A549 (cell line): ENCODE measurements around the gene TSACC. TPM values are rescaled to one million over a fixed set of nuclear protein-coding genes. Genes with fewer than 3 reads are reported as not detected.

ENCODE experiments used
- ATAC-seq, 2 experiments: fragments of 200-7000 bp in 1 of 2; fragments of >200 bp in 1 of 2; cut with Nextera tagmentation in 1 of 2; cut with Tn5 transposase in 1 of 2; 3 replicates each; pipeline versions ENCODE4 v1.8.0 to v1.9.1; 2018 to 2020; ENCODE audit warnings: mild to moderate bottlenecking in 1 of 2, moderate library complexity in 1 of 2
- CTCF ChIA-PET: fragments of 300-600 bp; sonication (Branson Sonifier 250); formaldehyde crosslinking; extraction: SDS; loops from one replicate; lab custom pipeline; 2021; ENCODE audit warnings: antibody characterized with exemption, inconsistent platforms; lab: Yijun Ruan, JAX
- POLR2A ChIA-PET: fragments of 350-600 bp; formaldehyde crosslinking; extraction: SDS; loops from one replicate; lab custom pipeline; 2021; ENCODE audit warnings: antibody characterized with exemption, inconsistent platforms; lab: Yijun Ruan, JAX
- DNase-seq, 2 experiments: peaks; one replicate each; pipeline versions ENCODE4 v3.0.0 to v3.0.0-alpha.2; 2011 to 2016; ENCODE audit warnings: low read depth in 1 of 2, low spot score in 1 of 2
- FAIRE-seq: peaks from 2 replicates; lab custom pipeline; 2011; peaks lifted over from hg19 to GRCh38; lab: Jason Lieb, UNC
- H3K27ac ChIP-seq, 2 experiments: fragments of >200 bp; sonication (Bioruptor Twin); formaldehyde crosslinking; 3 replicates each; pipeline ENCODE4 v1.5.1; 2016 to 2017
- H3K4me1 ChIP-seq: fragments of >200 bp; sonication (Bioruptor Twin); formaldehyde crosslinking; 3 replicates; pipeline ENCODE4 v1.6.1; 2016
- H3K4me2 ChIP-seq: fragments of >200 bp; sonication (Bioruptor Twin); formaldehyde crosslinking; 3 replicates; pipeline ENCODE4 v1.6.1; 2016
- H3K4me3 ChIP-seq: fragments of >200 bp; sonication (Bioruptor Twin); formaldehyde crosslinking; 3 replicates; pipeline ENCODE4 v1.5.1; 2016
- H3K9me3 ChIP-seq: fragments of >200 bp; sonication (Bioruptor Twin); formaldehyde crosslinking; 3 replicates; pipeline ENCODE4 v1.6.1; 2016
- BCL3 ChIP-seq: fragments of >200 bp; sonication (Bioruptor Twin); formaldehyde crosslinking; IDR thresholded peaks from 3 replicates; pipeline ENCODE4 v1.6.1; 2016
- CBX2 ChIP-seq: fragments of 200-600 bp; sonication (generic); IDR thresholded peaks from 2 replicates; pipeline ENCODE4 v1.6.1; 2016; ENCODE audit warnings: low read depth, mild to moderate bottlenecking, borderline replicate concordance
- CHD4 ChIP-seq: fragments of 200-600 bp; sonication (generic); IDR thresholded peaks from 2 replicates; pipeline ENCODE4 v1.6.1; 2016; ENCODE audit warnings: antibody characterized with exemption, mild to moderate bottlenecking, borderline replicate concordance
- CTCF ChIP-seq: fragments of >200 bp; sonication (Bioruptor Twin); formaldehyde crosslinking; IDR thresholded peaks from 3 replicates; pipeline ENCODE4 v1.5.1; 2016
- E2F6 ChIP-seq: IDR thresholded peaks from 2 replicates; pipeline ENCODE4 v1.6.1; 2012; ENCODE audit warnings: low read depth, borderline replicate concordance
- EHF ChIP-seq: fragments of 250-450 bp; sonication (Bioruptor Pico); IDR thresholded peaks from 2 replicates; pipeline ENCODE4 v1.5.0; 2020; ENCODE audit warnings: mild to moderate bottlenecking
- EP300 ChIP-seq, 2 experiments: fragments of >200 bp; sonication (Bioruptor Twin); formaldehyde crosslinking; IDR thresholded peaks; 2 replicates in 1 of 2; 3 replicates in 1 of 2; pipeline ENCODE4 v1.6.1; 2016 to 2017
- HEYL ChIP-seq: fragments of 250-450 bp; sonication (Bioruptor Pico); IDR thresholded peaks from 2 replicates; pipeline ENCODE4 v1.8.0; 2021; ENCODE audit warnings: mild to moderate bottlenecking, moderate library complexity
- HOXA7 ChIP-seq: fragments of 250-450 bp; sonication (Bioruptor Pico); IDR thresholded peaks from 2 replicates; pipeline ENCODE4 v1.5.0; 2020; ENCODE audit warnings: mild to moderate bottlenecking, moderate library complexity
- HOXB13 ChIP-seq: fragments of 250-450 bp; sonication (Bioruptor Pico); IDR thresholded peaks from 2 replicates; pipeline ENCODE4 v1.5.0; 2020; ENCODE audit warnings: low read depth, mild to moderate bottlenecking, moderate library complexity
- HOXB5 ChIP-seq: fragments of 250-450 bp; sonication (Bioruptor Pico); IDR thresholded peaks from 2 replicates; pipeline ENCODE4 v1.5.0; 2020; ENCODE audit warnings: mild to moderate bottlenecking, moderate library complexity
- JUN ChIP-seq, 2 experiments: fragments of >200 bp; sonication (Bioruptor Twin); formaldehyde crosslinking; IDR thresholded peaks; 2 replicates in 1 of 2; 3 replicates in 1 of 2; pipeline ENCODE4 v1.6.1; 2016 to 2017
- JUNB ChIP-seq: fragments of >200 bp; sonication (Bioruptor Twin); formaldehyde crosslinking; IDR thresholded peaks from 2 replicates; pipeline ENCODE4 v1.6.1; 2016
- KDM5A ChIP-seq: fragments of 200-600 bp; sonication (generic); IDR thresholded peaks from 2 replicates; pipeline ENCODE4 v1.6.1; 2016; ENCODE audit warnings: antibody characterized with exemption, mild to moderate bottlenecking
- MAX ChIP-seq: IDR thresholded peaks from 2 replicates; pipeline ENCODE4 v1.6.1; 2012
- MYC ChIP-seq: IDR thresholded peaks from 2 replicates; pipeline ENCODE4 v1.6.1; 2012; ENCODE audit warnings: mild to moderate bottlenecking, inconsistent platforms, low read length, improper control_type of control experiment, borderline replicate concordance
- POLR2AphosphoS2 ChIP-seq: conservative IDR thresholded peaks from 2 replicates; pipeline ENCODE4 v1.6.1; 2012; ENCODE audit warnings: low read length, improper control_type of control experiment, inconsistent platforms
- RFX5 ChIP-seq: fragments of 450-650 bp; IDR thresholded peaks from 2 replicates; pipeline ENCODE4 v1.7.1; 2014; ENCODE audit warnings: antibody characterized with exemption, mild to moderate bottlenecking, moderate library complexity
- SMC3 ChIP-seq: fragments of >200 bp; sonication (Bioruptor Twin); formaldehyde crosslinking; IDR thresholded peaks from 3 replicates; pipeline ENCODE4 v1.6.1; 2018; ENCODE audit warnings: inconsistent platforms
- SREBF2 ChIP-seq: fragments of 450-650 bp; IDR thresholded peaks from 2 replicates; pipeline ENCODE4 v1.6.1; 2014; ENCODE audit warnings: mild to moderate bottlenecking, moderate library complexity
- TFCP2L1 ChIP-seq: fragments of 250-450 bp; sonication (Bioruptor Pico); IDR thresholded peaks from 2 replicates; pipeline ENCODE4 v1.5.0; 2021; ENCODE audit warnings: mild to moderate bottlenecking
- TP53 ChIP-seq: fragments of 250-450 bp; sonication (Bioruptor Pico); IDR thresholded peaks from 2 replicates; pipeline ENCODE4 v1.5.0; 2021; ENCODE audit warnings: mild to moderate bottlenecking, moderate library complexity
- ZFP36 ChIP-seq: fragments of 450-650 bp; IDR thresholded peaks from 2 replicates; pipeline ENCODE4 v1.6.1; 2014; ENCODE audit warnings: borderline replicate concordance; ENCODE audit not compliant: partially characterized antibody
- ZNF302 ChIP-seq: fragments of 250-450 bp; sonication (Bioruptor Pico); IDR thresholded peaks from 2 replicates; pipeline ENCODE4 v1.9.0; 2021; ENCODE audit warnings: inconsistent platforms, mild to moderate bottlenecking, moderate library complexity
- WGBS: methylation state at CpG from one replicate; pipeline ENCODE4 v1.1.6; 2017; ENCODE audit errors: missing lambda C conversion rate; 5-methylcytosine and 5-hydroxymethylcytosine counted together
- polyA plus RNA-seq, 4 experiments: library from polyadenylated mRNA; depleted of rRNA in 3 of 4; stranded (reverse); fragments of >200 nt; fragmentation: RNase III in 1 of 4; extraction: RNeasy Plus Mini Kit Qiagen cat#74134 plus additional on column Dnase treatment in 1 of 4; gene quantifications; 2 replicates in 3 of 4; 3 replicates in 1 of 4; pipeline ENCODE4 v1.2.3, GENCODE V29; 2011 to 2017

The TSACC gene
- polyA plus RNA-seq, 2 of the 4 experiments (the other 2 are of a cell fraction), result 2.6 to 3.9 TPM

GRCh38 chr1:156389311-156389710 is 51.0 kb downstream of the TSACC start (continued):
- TF ChIP-seq ZFP36, result no peak

- Histone ChIP-seq H3K4me1 (peaks cover 8% of the 10 kb centered on the region; the same call in 1 of the 3 replicates), H3K4me2 (no peak overlapping the region), H3K9me3 (no peaks in the 10 kb centered on the region), H3K27ac (no peak overlapping the region), H3K4me3 (no peak overlapping the region)
- 75% methylated on average over 20 of the region's 20 CpGs for WGBS
- no peak for DNase-seq
- TF ChIP-seq HOXB13, result no peak
- no peak for TF ChIP-seq EHF (CRISPR knock-in tag)
- no peak for TF ChIP-seq JUNB
- TF ChIP-seq JUN (IDR thresholded peaks at IDR 0.05), result no peak
- no peak for TF ChIP-seq POLR2AphosphoS2
- TF ChIP-seq CBX2, result no peak
- no peak for TF ChIP-seq E2F6
- TF ChIP-seq CTCF, result no peak
- no peak for TF ChIP-seq HOXB5 (CRISPR knock-in tag)
- no peak for TF ChIP-seq TP53
- no peak for TF ChIP-seq BCL3
- no peak for TF ChIP-seq RFX5
- FAIRE-seq, result no peak
- ChIA-PET CTCF (interaction anchor here (0.7 to 31.5 kb wide), 7 partner anchors 12 to 218 kb away, joined by 3 to 543 read pairs (median 10); no protein-coding TSS in a partner anchor), POLR2A (no interaction called here)
- no peak for ATAC-seq
Observed at GRCh38 chr1:156390469-156391365, 52.4 kb downstream of the TSACC start.

- no peak for FAIRE-seq
Observed at GRCh38 chr1:156391366-156391677, 53.0 kb downstream of the TSACC start.

GRCh38 chr1:156391701-156392100 is 53.4 kb downstream of the TSACC start:
- TF ChIP-seq HEYL (CRISPR knock-in tag) (no peak), MYC (no peak), SREBF2 (no peak), TFCP2L1 (CRISPR knock-in tag) (no peak), HOXA7 (no peak), KDM5A (no peak), ZNF302 (no peak), SMC3 (no peak)
- Histone ChIP-seq H3K4me3 (no peak overlapping the region), H3K27ac (peak overlapping the region in 1 of 2 experiments; percentile 52; a peak in 2 of 6 replicates), H3K4me2 (no peak overlapping the region), H3K4me1 (peaks cover 8% of the 10 kb centered on the region; the same call in 1 of the 3 replicates), H3K9me3 (no peaks in the 10 kb centered on the region)
- DNase-seq, result no peak
- WGBS, result 80% methylated on average over 8 of the region's 8 CpGs
- ChIA-PET POLR2A (no interaction called here), CTCF (interaction anchor here (0.8 to 31.5 kb wide), 5 partner anchors 7 to 266 kb away, joined by 3 to 543 read pairs (median 487); no protein-coding TSS in a partner anchor)
- no peak; a peak in 2 of 6 replicates for ATAC-seq
- no peak for FAIRE-seq

More at GRCh38 chr1:156391366-156391677, 53.0 kb downstream of the TSACC start:
- WGBS, result 89% methylated on average over 11 of the region's 11 CpGs
- Histone ChIP-seq H3K4me2 (no peak overlapping the region), H3K4me3 (no peak overlapping the region)
- POLR2A ChIA-PET, result no interaction called here
- CTCF ChIA-PET, result interaction anchor here (1.3 to 31.5 kb wide), 5 partner anchors 7 to 57 kb away, joined by 3 to 543 read pairs (median 487); no protein-coding TSS in a partner anchor
- ATAC-seq, result no peak
- no peak for DNase-seq
- no peak for TF ChIP-seq MAX
- TF ChIP-seq CHD4, result no peak
- no peak for TF ChIP-seq HOXA7
- no peak for TF ChIP-seq EP300 (IDR thresholded peaks at IDR 0.05)
- no peak for TF ChIP-seq ZNF302
- TF ChIP-seq CBX2, result no peak
- TF ChIP-seq, all 56 proteins: peak for 0
- peaks cover 8% of the 10 kb centered on the region; the same call in 1 of the 3 replicates for H3K4me1 ChIP-seq
- no peaks in the 10 kb centered on the region for H3K9me3 ChIP-seq
- H3K27ac ChIP-seq, result peak overlapping the region in 1 of 2 experiments; percentile 52; a peak in 1 of 6 replicates
